Activated B cell treated with CpG ODN at 0.5 μM for 24 hours (primary cell): Measurements from ENCODE around the gene PFDN5. TPM values are rescaled to one million over a fixed set of nuclear protein-coding genes. Genes with fewer than 3 reads are reported as not detected.

ENCODE experiments used
- ATAC-seq: fragments of 200-7000 bp; cut with Tn5 transposase; one replicate; pipeline ENCODE4 v1.10.0; 2021; ENCODE audit warnings: low read depth, mild to moderate bottlenecking, moderate library complexity
- CTCF ChIA-PET: fragments of 350-600 bp; sonication (Branson Sonifier 250); formaldehyde crosslinking; loops from one replicate; lab custom pipeline; 2021; ENCODE audit warnings: antibody characterized with exemption; lab: Charles Lee
- POLR2A ChIA-PET: fragments of 350-600 bp; sonication (Branson Sonifier 250); formaldehyde crosslinking; loops from one replicate; lab custom pipeline; 2021; ENCODE audit warnings: antibody characterized with exemption; lab: Charles Lee
- DNase-seq: peaks from one replicate; pipeline ENCODE4 v3.0.0; 2022
- H3K27ac Mint-ChIP-seq: one replicate; pipeline ENCODE4 v1.8.0; 2020; ENCODE audit warnings: mixed read lengths
- H3K27me3 Mint-ChIP-seq: one replicate; pipeline ENCODE4 v1.8.0; 2021; ENCODE audit warnings: mixed read lengths
- H3K36me3 Mint-ChIP-seq: one replicate; pipeline ENCODE4 v1.8.0; 2021; ENCODE audit warnings: low read depth, mixed read lengths
- H3K4me1 Mint-ChIP-seq: one replicate; pipeline ENCODE4 v1.8.0; 2021; ENCODE audit warnings: mixed read lengths
- H3K4me3 Mint-ChIP-seq: one replicate; pipeline ENCODE4 v1.8.0; 2020; ENCODE audit warnings: mild to moderate bottlenecking, mixed read lengths
- H3K9me3 Mint-ChIP-seq: one replicate; pipeline ENCODE4 v1.8.0; 2020; ENCODE audit warnings: mixed read lengths
- CTCF ChIP-seq: fragments of 200-600 bp; IDR thresholded peaks from one replicate; pipeline ENCODE4 v1.8.0; 2022; ENCODE audit warnings: antibody characterized with exemption, mild to moderate bottlenecking
- intact Hi-C: fragments of 100-400 bp; cut with micrococcal nuclease; formaldehyde crosslinking; loops from one replicate; pipeline ENCODE4 v1.15.1; 2024
- total RNA-seq: library from RNA; stranded (reverse); gene quantifications from 2 replicates; pipeline ENCODE4 v1.2.3, GENCODE V29; 2022

PFDN5 gene
- total RNA-seq, 1 donor from 2014 or later, result 486 TPM

GRCh38 chr12:53286448-53286847 lies 8.9 kb upstream of the PFDN5 start:
- no peaks in the 10 kb centered on the region for H3K9me3 Mint-ChIP-seq
- peaks cover 4% of the 10 kb centered on the region for H3K4me1 Mint-ChIP-seq
- POLR2A ChIA-PET, result interaction anchor here (0.6 to 2.4 kb wide), 5 partner anchors 13 to 136 kb away, joined by 3 to 10 read pairs (median 4); partner anchors contain the start of gene MYG1
- no peaks in the 10 kb centered on the region for H3K27me3 Mint-ChIP-seq
- CTCF ChIA-PET, result interaction anchor here (1.0 to 14.7 kb wide), 5 partner anchors 9 to 221 kb away, joined by 4 to 298 read pairs (median 27); partner anchors contain the start of genes ESPL1, ITGB7 and PFDN5
- no peak for DNase-seq
- ATAC-seq, result no peak
- H3K27ac Mint-ChIP-seq, result no peak overlapping the region
- no peak for TF ChIP-seq CTCF
- H3K36me3 Mint-ChIP-seq, result peaks cover 3% of the 10 kb centered on the region
- H3K4me3 Mint-ChIP-seq, result no peak overlapping the region
- intact Hi-C loops, result loop anchor here (2.0 kb wide), 1 partner anchor 66 kb away; no protein-coding TSS in a partner anchor

GRCh38 chr12:53287741-53288216 lies 7.6 kb upstream of the PFDN5 start:
- intact Hi-C loops, result loop anchor here (1.0 to 2.0 kb wide), 8 partner anchors 19 to 221 kb away; partner anchors contain the start of genes AAAS and ESPL1
- ATAC-seq (peak; percentile 100), DNase-seq (peak; percentile 53)
- Mint-ChIP-seq H3K4me1 (peaks cover 4% of the 10 kb centered on the region), H3K36me3 (no peaks in the 10 kb centered on the region), H3K27me3 (no peaks in the 10 kb centered on the region), H3K4me3 (no peak overlapping the region), H3K9me3 (no peaks in the 10 kb centered on the region), H3K27ac (no peak overlapping the region)
- no peak for TF ChIP-seq CTCF
- ChIA-PET CTCF (interaction anchor here (0.9 to 14.7 kb wide), 13 partner anchors 10 to 223 kb away, joined by 3 to 298 read pairs (median 4); partner anchors contain the start of genes AAAS, ESPL1 and ITGB7), POLR2A (interaction anchor here (1.0 to 2.4 kb wide), 5 partner anchors 67 to 79 kb away, joined by 3 to 10 read pairs (median 4); no protein-coding TSS in a partner anchor)

GRCh38 chr12:53288322-53288721 lies 7.0 kb upstream of the PFDN5 start:
- ATAC-seq (no peak), DNase-seq (no peak)
- H3K36me3 Mint-ChIP-seq, result no peaks in the 10 kb centered on the region
- H3K4me1 Mint-ChIP-seq, result peaks cover 4% of the 10 kb centered on the region
- ChIA-PET POLR2A (interaction anchor here (0.6 to 1.4 kb wide), 3 partner anchors 49 to 79 kb away, joined by 3 to 4 read pairs (median 3); no protein-coding TSS in a partner anchor), CTCF (interaction anchor here (0.9 to 14.7 kb wide), 14 partner anchors 11 to 223 kb away, joined by 3 to 298 read pairs (median 4); partner anchors contain the start of genes AAAS, ESPL1 and ITGB7)
- H3K27me3 Mint-ChIP-seq, result no peaks in the 10 kb centered on the region
- H3K27ac Mint-ChIP-seq, result no peak overlapping the region
- intact Hi-C loops, result no loop called here
- H3K4me3 Mint-ChIP-seq, result no peak overlapping the region
- no peaks in the 10 kb centered on the region for H3K9me3 Mint-ChIP-seq
- TF ChIP-seq CTCF, result no peak

GRCh38 chr12:53289891-53290290 lies 5.5 kb upstream of the PFDN5 start:
- no peak overlapping the region for H3K27ac Mint-ChIP-seq
- CTCF ChIA-PET, result interaction anchor here (1.0 to 14.7 kb wide), 3 partner anchors 62 to 131 kb away, joined by 3 to 298 read pairs (median 44); partner anchors contain the start of gene ITGB7
- DNase-seq, result no peak
- no peak for ATAC-seq
- no peaks in the 10 kb centered on the region for H3K36me3 Mint-ChIP-seq
- H3K4me3 Mint-ChIP-seq, result no peak overlapping the region
- POLR2A ChIA-PET, result interaction anchor here (1.6 kb wide), 1 partner anchor 72 kb away, joined by 3 read pairs; no protein-coding TSS in a partner anchor
- no peaks in the 10 kb centered on the region for H3K27me3 Mint-ChIP-seq
- peaks cover 6% of the 10 kb centered on the region for H3K4me1 Mint-ChIP-seq
- TF ChIP-seq CTCF, result no peak
- intact Hi-C loops, result no loop called here
- H3K9me3 Mint-ChIP-seq, result no peaks in the 10 kb centered on the region

GRCh38 chr12:53290661-53291060 lies 4.7 kb upstream of the PFDN5 start:
- TF ChIP-seq CTCF, result no peak
- CTCF ChIA-PET, result interaction anchor here (0.6 to 14.7 kb wide), 4 partner anchors 13 to 132 kb away, joined by 3 to 298 read pairs (median 24); partner anchors contain the start of gene ITGB7
- H3K4me1 Mint-ChIP-seq, result peaks cover 13% of the 10 kb centered on the region
- ATAC-seq, result no peak
- peaks cover 6% of the 10 kb centered on the region for H3K36me3 Mint-ChIP-seq
- intact Hi-C loops, result no loop called here
- no peaks in the 10 kb centered on the region for H3K9me3 Mint-ChIP-seq
- no peaks in the 10 kb centered on the region for H3K27me3 Mint-ChIP-seq
- POLR2A ChIA-PET, result no interaction called here
- no peak overlapping the region for H3K4me3 Mint-ChIP-seq
- DNase-seq, result no peak
- H3K27ac Mint-ChIP-seq, result no peak overlapping the region
